Measurements from ENCODE around the gene LRCH1.

The LRCH1 gene

DNA sequence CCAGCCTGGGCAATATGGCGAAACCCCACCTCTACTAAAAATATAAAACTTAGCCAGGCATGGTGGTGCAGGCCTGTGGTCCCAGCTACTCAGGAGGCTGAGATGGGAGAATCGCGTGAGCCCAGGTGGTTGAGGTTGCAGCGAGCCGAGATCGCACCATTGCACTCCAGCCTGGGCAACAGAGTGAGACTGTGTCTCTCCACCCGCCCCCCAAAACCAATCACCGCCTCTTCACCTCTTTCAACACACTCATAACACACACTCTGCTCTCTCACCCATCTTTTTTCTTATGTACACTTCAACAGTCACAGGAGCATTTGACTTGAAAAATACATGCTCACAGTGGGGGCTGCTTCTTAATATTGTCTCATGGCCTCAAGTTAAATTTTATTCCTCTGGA, 167.2 kb downstream of the LRCH1 start:
- peak; percentile 22 for DNase-seq (ENCODE audit: low read depth)
- no peak overlapping the region for H3K4me3 ChIP-seq (ENCODE audit: low read depth, low read length)
- TF ChIP-seq, protein P1, sequence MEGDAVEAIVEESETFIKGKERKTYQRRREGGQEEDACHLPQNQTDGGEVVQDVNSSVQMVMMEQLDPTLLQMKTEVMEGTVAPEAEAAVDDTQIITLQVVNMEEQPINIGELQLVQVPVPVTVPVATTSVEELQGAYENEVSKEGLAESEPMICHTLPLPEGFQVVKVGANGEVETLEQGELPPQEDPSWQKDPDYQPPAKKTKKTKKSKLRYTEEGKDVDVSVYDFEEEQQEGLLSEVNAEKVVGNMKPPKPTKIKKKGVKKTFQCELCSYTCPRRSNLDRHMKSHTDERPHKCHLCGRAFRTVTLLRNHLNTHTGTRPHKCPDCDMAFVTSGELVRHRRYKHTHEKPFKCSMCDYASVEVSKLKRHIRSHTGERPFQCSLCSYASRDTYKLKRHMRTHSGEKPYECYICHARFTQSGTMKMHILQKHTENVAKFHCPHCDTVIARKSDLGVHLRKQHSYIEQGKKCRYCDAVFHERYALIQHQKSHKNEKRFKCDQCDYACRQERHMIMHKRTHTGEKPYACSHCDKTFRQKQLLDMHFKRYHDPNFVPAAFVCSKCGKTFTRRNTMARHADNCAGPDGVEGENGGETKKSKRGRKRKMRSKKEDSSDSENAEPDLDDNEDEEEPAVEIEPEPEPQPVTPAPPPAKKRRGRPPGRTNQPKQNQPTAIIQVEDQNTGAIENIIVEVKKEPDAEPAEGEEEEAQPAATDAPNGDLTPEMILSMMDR (IDR thresholded peaks at IDR 0.05; ENCODE audit: low read depth, low read length, missing control alignments): no peak

DNA sequence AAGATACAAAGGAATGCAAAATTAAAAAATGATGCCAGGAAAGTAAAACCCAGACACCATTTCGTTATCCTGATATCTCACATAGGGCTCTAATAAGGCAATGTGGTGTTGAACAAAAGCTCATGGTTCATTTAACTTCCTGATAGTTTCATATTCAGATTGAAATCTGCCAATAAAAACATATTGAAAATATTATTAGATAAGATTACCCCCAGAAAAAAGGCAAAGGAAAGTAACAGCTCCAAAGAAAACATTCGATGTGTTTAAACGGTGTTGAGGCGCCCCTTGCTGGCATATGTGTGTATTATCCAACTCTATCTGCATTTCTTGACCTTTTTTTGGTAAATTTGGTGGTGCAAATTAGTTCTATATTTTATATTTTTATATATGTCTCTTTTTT, 168.1 kb downstream of the LRCH1 start:
- no peak overlapping the region for H3K4me3 ChIP-seq (ENCODE audit: low read depth, low read length)
- DNase-seq (ENCODE audit: low read depth): no peak
- TF ChIP-seq, protein P1 (IDR thresholded peaks at IDR 0.05; ENCODE audit: low read depth, low read length, missing control alignments): peak; percentile 44

DNA sequence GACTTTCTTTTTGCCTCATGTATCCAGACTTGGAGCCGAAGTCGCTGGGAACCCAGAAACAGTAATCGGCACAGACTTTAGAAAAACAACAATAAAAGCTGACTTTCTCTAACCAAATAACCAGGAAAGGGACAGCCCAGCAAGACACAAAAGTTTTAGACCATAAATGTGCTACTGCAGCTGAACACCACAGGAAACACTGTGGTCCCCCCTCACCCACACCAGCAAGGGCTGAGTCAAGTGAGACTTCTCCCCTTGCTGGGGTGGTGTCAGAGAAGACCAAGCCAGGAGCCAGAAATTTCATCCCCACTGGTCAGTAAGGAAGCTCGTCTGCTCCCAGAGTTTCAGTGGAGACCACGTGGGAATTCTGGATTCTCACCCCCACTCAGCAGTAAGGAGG, 173.4 kb downstream of the LRCH1 start:
- TF ChIP-seq, protein P1 (IDR thresholded peaks at IDR 0.05; ENCODE audit: low read depth, low read length, missing control alignments): no peak
- no peak for DNase-seq (ENCODE audit: low read depth)
- H3K4me3 ChIP-seq (ENCODE audit: low read depth, low read length): no peak overlapping the region

DNA sequence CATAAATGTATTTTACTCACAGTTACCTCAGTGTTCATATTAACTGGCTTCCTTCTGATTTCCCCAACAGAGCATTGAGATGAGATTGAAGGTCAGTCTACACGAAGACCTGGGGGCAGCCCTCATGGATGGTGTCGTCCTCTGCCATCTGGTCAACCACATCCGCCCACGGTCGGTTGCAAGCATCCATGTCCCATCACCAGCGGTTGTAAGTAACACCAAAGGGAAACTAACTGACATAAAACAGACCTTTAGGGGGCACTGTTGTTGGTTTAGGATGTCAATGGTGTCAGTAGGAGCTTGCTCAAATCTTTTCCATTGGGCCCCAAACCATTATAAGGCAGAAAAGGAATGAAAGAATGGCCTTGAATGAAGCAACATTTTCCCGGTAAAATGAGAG, 175.8 kb downstream of the LRCH1 start:
- DNase-seq (ENCODE audit: low read depth): peak; percentile 7
- TF ChIP-seq, protein P1 (IDR thresholded peaks at IDR 0.05; ENCODE audit: low read depth, low read length, missing control alignments): peak; percentile 26
- no peak overlapping the region for H3K4me3 ChIP-seq (ENCODE audit: low read depth, low read length)

DNA sequence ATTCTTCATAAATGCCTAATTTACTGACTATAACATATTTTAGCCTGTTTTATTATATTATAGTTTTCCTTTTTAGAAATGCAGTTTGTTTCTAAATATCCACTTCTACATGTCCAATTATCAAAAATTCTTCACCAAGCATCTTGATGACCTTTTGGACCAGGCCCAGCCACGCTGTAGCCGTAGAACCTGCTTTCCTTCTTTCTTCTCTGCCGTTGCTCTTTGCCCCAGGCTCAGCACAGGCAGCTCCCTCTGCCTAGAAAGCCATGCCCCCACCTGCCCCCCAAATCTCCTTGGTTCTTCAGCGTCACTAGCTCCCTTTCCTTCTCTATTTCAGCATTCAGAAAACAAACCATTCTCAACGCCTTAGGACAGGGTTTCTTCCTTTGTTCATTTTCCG, 178.6 kb downstream of the LRCH1 start:
- H3K4me3 ChIP-seq (ENCODE audit: low read depth, low read length): no peak overlapping the region
- TF ChIP-seq, protein P1 (IDR thresholded peaks at IDR 0.05; ENCODE audit: low read depth, low read length, missing control alignments): no peak
- DNase-seq (ENCODE audit: low read depth): no peak

DNA sequence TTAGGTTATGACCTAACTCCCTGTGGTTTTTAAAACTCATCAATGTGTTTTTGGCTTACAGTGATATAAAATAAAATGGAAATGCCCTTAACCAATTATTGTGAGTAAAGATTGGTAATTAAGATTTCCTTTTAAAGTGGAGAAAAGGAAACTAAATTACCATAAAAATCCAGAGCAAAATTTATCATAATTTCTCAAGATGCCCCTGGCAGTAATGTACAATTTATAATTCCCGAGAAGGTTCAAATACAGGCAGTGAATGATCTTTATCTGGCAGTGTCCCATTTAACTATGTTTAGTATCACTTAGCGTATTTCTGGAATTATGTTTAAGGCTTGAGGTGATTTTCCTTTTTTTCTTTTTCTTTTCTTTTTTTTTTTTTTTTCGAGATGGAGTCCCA, 182.5 kb downstream of the LRCH1 start:
- no peak overlapping the region for H3K4me3 ChIP-seq (ENCODE audit: low read depth, low read length)
- TF ChIP-seq, protein P1 (IDR thresholded peaks at IDR 0.05; ENCODE audit: low read depth, low read length, missing control alignments): no peak
- DNase-seq (ENCODE audit: low read depth): no peak

DNA sequence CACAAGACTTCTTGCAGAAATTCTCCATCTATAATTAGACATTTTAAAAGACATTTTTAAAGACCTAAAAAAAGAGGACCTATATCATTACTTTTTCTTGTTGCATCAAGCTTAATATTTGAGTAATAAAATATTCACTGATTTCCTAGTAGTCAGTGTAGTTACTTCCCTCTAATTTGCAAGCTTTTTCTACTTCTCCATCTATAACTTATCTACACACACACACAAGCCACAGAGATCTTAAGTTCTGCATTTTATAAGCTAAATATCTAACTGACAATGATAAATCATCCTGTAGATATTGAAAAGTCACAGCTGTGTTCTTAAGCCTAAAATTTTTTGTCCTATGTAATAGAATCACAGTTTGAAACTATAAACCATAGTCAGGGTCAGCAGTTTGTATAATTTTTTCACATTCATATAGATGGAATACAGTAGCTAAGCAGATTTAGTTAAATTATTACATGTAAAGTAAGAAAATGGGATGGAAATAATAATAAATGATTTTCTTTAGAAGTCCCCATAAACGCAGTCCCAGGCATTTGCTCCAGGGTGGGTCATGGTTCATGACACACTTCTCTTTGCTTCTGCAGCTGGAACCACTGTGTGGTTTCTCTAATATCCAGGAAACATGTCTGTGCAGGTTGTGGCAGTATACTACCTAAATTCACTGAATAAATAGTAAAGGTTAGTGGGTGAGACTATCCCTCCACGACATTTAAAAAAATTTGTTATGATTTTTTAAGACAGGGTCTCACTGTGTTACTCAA, 183.8 kb downstream of the LRCH1 start:
- TF ChIP-seq, protein P1 (IDR thresholded peaks at IDR 0.05; ENCODE audit: low read depth, low read length, missing control alignments): no peak
- H3K4me3 ChIP-seq (ENCODE audit: low read depth, low read length): no peak overlapping the region
- no peak for DNase-seq (ENCODE audit: low read depth)

Data from GM12864 (cell line).